HG03045 (cell line): ENCODE data around the gene TNFSF13B.
"Not testable (repeated sequence)": the region's sequence is repeated elsewhere in the genome, so short reads cannot be mapped to it uniquely, and the experiment has no call there.

Experiments
- ATAC-seq: cut with Tn5 transposase; IDR thresholded peaks from one replicate; pipeline ENCODE4 v1.9.1; 2021; ENCODE audit warnings: mild to moderate bottlenecking, moderate library complexity; ENCODE audit not compliant: unreplicated experiment

TNFSF13B gene

GRCh38 chr13:108278466-108278865 is 8.9 kb downstream of the TNFSF13B start:
- ATAC-seq, result no peak

GRCh38 chr13:108281901-108282300 is 12.4 kb downstream of the TNFSF13B start:
- no peak for ATAC-seq

GRCh38 chr13:108283110-108283509 is 13.6 kb downstream of the TNFSF13B start:
- ATAC-seq, result no peak

GRCh38 chr13:108288741-108289140 is 19.2 kb downstream of the TNFSF13B start:
- no peak for ATAC-seq

GRCh38 chr13:108289819-108290218 is 20.3 kb downstream of the TNFSF13B start:
- ATAC-seq, result no peak

GRCh38 chr13:108297114-108297513 is 27.6 kb downstream of the TNFSF13B start:
- ATAC-seq, result no peak

GRCh38 chr13:108302279-108302678 is 32.8 kb downstream of the TNFSF13B start:
- no peak for ATAC-seq

- no peak for ATAC-seq
These were observed 34.9 kb downstream of the TNFSF13B start for GRCh38 chr13:108304170-108305016.

GRCh38 chr13:108305655-108306054 is 36.1 kb downstream of the TNFSF13B start:
- ATAC-seq, result no peak

- ATAC-seq, result no peak
These were observed 37.3 kb downstream of the TNFSF13B start for GRCh38 chr13:108306860-108307259.

GRCh38 chr13:108311596-108311995 is 42.1 kb downstream of the TNFSF13B start:
- not testable (repeated sequence) for ATAC-seq

- no peak for ATAC-seq
These were observed 43.9 kb downstream of the TNFSF13B start for GRCh38 chr13:108313382-108313781.

GRCh38 chr13:108315273-108315672 is 45.8 kb downstream of the TNFSF13B start:
- ATAC-seq, result peak; percentile 72

- ATAC-seq, result no peak
These were observed 46.5 kb downstream of the TNFSF13B start for GRCh38 chr13:108315991-108316390.

- no peak for ATAC-seq
These were observed 46.9 kb downstream of the TNFSF13B start for GRCh38 chr13:108316413-108316812.

GRCh38 chr13:108322206-108322824 is 52.8 kb downstream of the TNFSF13B start:
- peak; percentile 80 for ATAC-seq

- no peak for ATAC-seq
These were observed 53.5 kb downstream of the TNFSF13B start for GRCh38 chr13:108323031-108323430.

GRCh38 chr13:108325863-108326262 is 56.3 kb downstream of the TNFSF13B start:
- ATAC-seq, result no peak

- ATAC-seq, result peak; percentile 89
These were observed 56.8 kb downstream of the TNFSF13B start for GRCh38 chr13:108326309-108326708.

- no peak for ATAC-seq
These were observed 59.3 kb downstream of the TNFSF13B start for GRCh38 chr13:108328848-108329247.

GRCh38 chr13:108332791-108333190 is 63.3 kb downstream of the TNFSF13B start:
- ATAC-seq, result no peak
